ENCODE results near the gene PDE6A.
"Not testable (repeated sequence)": the region's sequence is repeated elsewhere in the genome, so short reads cannot be mapped to it uniquely, and the experiment has no call there.

PDE6A gene

GRCh38 chr5:149894237-149894636, 50.4 kb downstream of the PDE6A start:
- DNase-seq (ENCODE audit: low read depth): no peak

GRCh38 chr5:149893403-149893931, 51.1 kb downstream of the PDE6A start:
- no peak for DNase-seq (ENCODE audit: low read depth)

GRCh38 chr5:149892594-149892993, 52.0 kb downstream of the PDE6A start:
- DNase-seq (ENCODE audit: low read depth): no peak

GRCh38 chr5:149888280-149888679, 56.3 kb downstream of the PDE6A start:
- no peak for DNase-seq (ENCODE audit: low read depth)

- DNase-seq (ENCODE audit: low read depth): no peak
These were observed 56.9 kb downstream of the PDE6A start for GRCh38 chr5:149887622-149888183.

GRCh38 chr5:149886692-149887470, 57.7 kb downstream of the PDE6A start:
- DNase-seq (ENCODE audit: low read depth): no peak

- DNase-seq (ENCODE audit: low read depth): no peak
These were observed 58.5 kb downstream of the PDE6A start for GRCh38 chr5:149886060-149886459.

- no peak for DNase-seq (ENCODE audit: low read depth)
These were observed 59.1 kb downstream of the PDE6A start for GRCh38 chr5:149885513-149885912.

- DNase-seq (ENCODE audit: low read depth): no peak
These were observed 61.0 kb downstream of the PDE6A start for GRCh38 chr5:149883550-149883949.

- not testable (repeated sequence) for DNase-seq (ENCODE audit: low read depth)
These were observed 62.0 kb downstream of the PDE6A start for GRCh38 chr5:149882633-149883032.

- no peak for DNase-seq (ENCODE audit: low read depth)
These were observed 62.7 kb downstream of the PDE6A start for GRCh38 chr5:149881874-149882273.

GRCh38 chr5:149881069-149881622, 63.4 kb downstream of the PDE6A start:
- DNase-seq (ENCODE audit: low read depth): no peak

- not testable (repeated sequence) for DNase-seq (ENCODE audit: low read depth)
These were observed 65.0 kb downstream of the PDE6A start for GRCh38 chr5:149879593-149879992.

- DNase-seq (ENCODE audit: low read depth): no peak
These were observed 66.2 kb downstream of the PDE6A start for GRCh38 chr5:149878371-149878770.

GRCh38 chr5:149873896-149874295, 70.7 kb downstream of the PDE6A start:
- no peak for DNase-seq (ENCODE audit: low read depth)

- no peak for DNase-seq (ENCODE audit: low read depth)
These were observed 72.1 kb downstream of the PDE6A start for GRCh38 chr5:149872351-149873040.

GRCh38 chr5:149871471-149871870, 73.1 kb downstream of the PDE6A start:
- DNase-seq (ENCODE audit: low read depth): no peak

GRCh38 chr5:149870697-149871096, 73.9 kb downstream of the PDE6A start:
- no peak for DNase-seq (ENCODE audit: low read depth)

- no peak for DNase-seq (ENCODE audit: low read depth)
These were observed 74.4 kb downstream of the PDE6A start for GRCh38 chr5:149870232-149870631.

- no peak for DNase-seq (ENCODE audit: low read depth)
These were observed 75.2 kb downstream of the PDE6A start for GRCh38 chr5:149869411-149869821.

- DNase-seq (ENCODE audit: low read depth): no peak
These were observed 78.8 kb downstream of the PDE6A start for GRCh38 chr5:149865746-149866145.

GRCh38 chr5:149863830-149864229, 80.8 kb downstream of the PDE6A start:
- no peak for DNase-seq (ENCODE audit: low read depth)

GRCh38 chr5:149863176-149863575, 81.4 kb downstream of the PDE6A start:
- no peak for DNase-seq (ENCODE audit: low read depth)
